Measurements from ENCODE around the gene SYT1.

GRCh38 chr12:78949532-78949931 is 85.0 kb downstream of the SYT1 start:
- TF ChIP-seq POLR2A (IDR thresholded peaks at IDR 0.05) (no peak), CTCF (IDR thresholded peaks at IDR 0.05) (no peak)
